K562 treated with DMSO at 1 percent for 48 hours (cell line): ENCODE data around the gene MED22. TPM values are rescaled to one million over a fixed set of nuclear protein-coding genes. Genes with fewer than 3 reads are reported as not detected.

Experiments used
- total RNA-seq: library from RNA; unstranded; fragments of 300-600 nt; gene quantifications from 2 replicates; pipeline ENCODE4 v1.2.3, GENCODE V29; 2022; ENCODE audit warnings: low replicate concordance; ENCODE audit errors: extremely low read depth

Gene MED22
- not detected in 2 replicates for total RNA-seq

DNA sequence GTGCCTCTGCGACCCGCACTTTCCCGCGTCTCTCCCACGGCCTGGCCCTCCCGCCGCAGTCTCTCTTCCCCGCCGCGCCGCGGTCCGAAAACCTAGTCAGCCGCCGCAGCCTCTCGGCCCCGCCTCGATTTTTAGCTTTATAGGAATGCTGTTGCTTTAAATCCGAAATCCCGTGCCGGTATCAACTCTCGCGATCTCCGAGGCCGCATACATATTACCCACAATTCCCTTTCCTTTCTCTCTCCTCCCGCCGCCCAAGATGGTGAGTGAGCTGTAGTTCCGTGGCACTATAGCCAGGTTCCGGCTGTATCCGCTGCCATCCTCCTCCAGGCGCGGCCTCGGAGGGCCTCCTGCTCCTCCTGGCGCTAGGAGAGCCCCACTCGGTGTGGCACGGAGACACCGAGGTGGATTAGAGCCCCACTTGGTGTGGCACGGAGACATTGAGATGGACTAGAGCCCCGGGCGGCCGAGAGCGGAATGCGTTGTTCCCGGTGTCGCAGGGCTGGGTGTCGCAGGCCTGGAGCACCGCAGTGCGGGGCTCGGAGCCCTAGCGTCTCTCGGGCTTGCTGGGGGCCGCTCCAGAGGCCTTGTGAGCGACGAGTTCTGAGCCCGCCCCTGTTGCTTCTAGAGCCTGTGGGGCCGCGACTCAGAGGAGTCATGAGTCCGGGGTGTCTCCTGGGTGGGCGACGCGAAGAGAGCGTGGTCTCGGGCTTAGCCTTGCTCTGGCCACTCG lies at the start of gene MED22, which contains the start of gene RPL7A:
Gene MED22 (minus strand): TSS at position 147 of the 733 bp plus-strand sequence. CDS start 1,469 bp downstream, outside the sequence.
Gene RPL7A (plus strand): TSS at position 234 of the 733 bp plus-strand sequence. CDS start 26 bp downstream, at position 260.

DNA sequence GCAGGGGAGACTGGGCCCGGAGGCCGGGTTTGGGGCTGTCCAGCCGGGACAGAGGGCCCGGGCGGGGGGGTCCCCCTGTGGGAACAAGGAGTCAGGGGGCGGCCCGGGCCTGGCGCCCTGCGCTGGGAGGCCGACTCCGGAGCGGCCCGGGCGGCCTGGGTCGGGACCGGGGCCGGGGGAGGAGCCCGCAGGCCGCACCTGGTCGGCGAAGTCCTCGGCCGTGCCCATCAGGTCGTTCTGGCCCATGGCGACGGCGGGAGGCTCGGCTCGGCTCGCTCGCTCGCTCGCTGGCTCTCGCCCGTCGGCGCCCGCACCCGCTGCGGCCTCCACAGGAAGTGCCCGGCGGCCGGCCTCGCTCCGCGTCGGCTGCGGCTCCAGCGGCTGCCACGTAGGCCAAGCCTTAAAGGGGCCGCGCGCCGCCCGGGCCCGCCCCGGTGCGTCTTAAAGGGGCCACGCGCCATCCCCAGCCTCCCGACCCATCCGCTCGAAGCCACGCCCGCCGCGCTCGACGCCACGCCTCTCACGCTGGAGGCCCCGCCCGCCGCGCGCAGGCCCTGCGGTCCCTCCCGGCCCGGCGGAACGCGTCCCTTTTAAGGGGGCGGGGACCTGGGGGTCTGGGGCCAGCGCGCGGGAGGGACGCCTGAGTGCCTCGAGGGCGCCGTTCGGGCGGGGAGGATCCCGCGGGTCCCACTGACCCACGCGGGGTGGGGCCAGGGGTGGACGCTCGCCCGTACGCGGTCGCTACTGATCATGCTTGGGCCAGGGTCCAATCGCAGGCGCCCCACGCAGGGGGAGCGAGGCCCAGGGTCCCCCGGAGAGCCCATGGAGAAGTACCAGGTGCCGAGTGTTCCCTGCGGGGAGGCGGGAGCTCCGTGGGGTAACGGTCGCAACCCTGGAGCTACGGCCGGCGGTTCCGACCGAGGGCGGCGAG lies 28.1 kb upstream of the MED22 start, which contains the start of the genes STKLD1 and SURF4:
Gene STKLD1 (plus strand): TSS at position 643 of the 931 bp plus-strand sequence. CDS start 108 bp downstream, at position 751.
Gene SURF4 (minus strand): TSS at position 337 of the 931 bp plus-strand sequence. CDS start 91 bp downstream, at position 246.

DNA sequence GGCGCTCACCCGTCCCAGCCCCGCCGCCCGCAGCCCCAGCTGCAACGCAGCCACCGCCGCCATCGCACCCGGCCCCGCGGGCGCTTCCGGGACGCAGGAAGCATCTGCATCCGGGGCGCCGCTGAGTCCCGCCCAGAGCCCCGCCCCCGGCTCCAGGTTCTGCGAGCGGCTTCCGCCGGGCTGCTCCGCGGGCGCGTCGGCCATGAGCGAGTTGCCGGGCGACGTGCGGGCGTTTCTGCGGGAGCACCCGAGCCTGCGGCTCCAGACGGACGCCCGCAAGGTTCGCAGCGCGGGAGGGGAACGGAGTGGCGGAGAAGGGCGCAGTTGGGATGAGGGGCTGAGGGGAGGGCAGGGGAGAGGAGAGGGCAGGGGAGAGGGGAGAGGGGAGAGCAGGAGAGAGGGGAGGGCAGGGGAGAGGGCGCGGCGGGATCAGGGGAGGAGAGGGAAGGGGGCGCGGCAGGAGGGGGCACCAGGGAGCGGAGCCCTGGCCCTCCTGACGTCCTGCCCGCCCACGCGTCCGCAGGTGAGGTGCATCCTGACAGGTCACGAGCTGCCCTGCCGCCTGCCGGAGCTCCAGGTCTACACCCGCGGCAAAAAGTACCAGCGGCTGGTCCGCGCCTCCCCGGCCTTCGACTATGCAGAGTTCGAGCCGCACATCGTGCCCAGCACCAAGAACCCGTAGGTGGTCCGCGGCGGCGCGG lies 8.6 kb upstream of the MED22 start, which contains the start of the genes SURF1 and SURF2:
Gene SURF1 (minus strand): TSS at position 97 of the 701 bp plus-strand sequence. CDS start 34 bp downstream, at position 63.
Gene SURF2 (plus strand): TSS at position 160 of the 701 bp plus-strand sequence. CDS start 43 bp downstream, at position 203.

DNA sequence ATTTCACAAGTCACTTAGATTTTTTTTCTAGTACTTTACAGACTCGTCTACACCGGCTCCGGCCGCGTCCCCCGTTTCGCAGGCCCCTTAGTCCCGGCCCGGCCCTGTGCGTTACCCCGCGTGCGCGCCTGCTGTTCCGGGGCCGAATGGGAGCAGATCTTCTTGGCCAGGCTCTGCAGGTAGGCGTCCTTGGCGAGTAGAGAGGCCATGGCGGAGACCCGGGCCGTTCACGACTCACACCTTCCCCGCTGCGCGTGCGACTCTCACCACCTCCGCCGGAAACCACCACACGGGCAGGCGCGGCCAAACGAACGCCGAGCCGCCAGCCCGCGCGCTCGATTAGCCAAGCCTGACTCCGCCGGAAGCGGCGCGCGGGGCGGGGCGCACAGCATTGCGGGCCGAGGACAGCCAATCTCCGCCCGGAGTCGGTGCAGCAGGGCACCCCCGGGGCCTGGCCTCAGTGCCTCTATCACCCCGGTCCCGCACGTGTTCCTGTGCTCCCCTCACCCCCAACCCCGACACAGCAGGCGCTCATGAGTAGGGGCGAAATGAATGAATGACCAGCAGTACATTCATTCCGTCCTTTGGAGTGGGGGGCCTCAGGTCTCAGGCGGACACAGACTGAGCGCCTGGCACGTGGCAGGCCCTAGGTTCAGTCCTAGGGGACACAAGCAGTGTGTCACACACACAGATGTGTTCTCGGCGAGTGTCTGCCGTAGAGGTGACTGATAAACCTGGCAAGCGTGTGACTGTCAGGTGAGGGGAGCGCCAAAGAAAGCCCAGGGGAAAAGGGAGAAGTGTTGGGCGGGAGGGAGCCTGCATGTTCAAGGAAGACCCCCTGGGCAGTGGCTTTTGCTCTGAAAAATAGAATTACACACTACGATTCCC lies 11.8 kb downstream of the MED22 start, which contains the start of gene SURF6:
Gene SURF6 (minus strand): TSS at position 265 of the 888 bp plus-strand sequence. CDS start 56 bp downstream, at position 209.

Other genes with a start within 250 kb of the MED22 start
- gene RALGDS, start 226.9 kb downstream of the MED22 start, total RNA-seq = not detected in 2 replicates
- gene GBGT1, start 184.2 kb downstream of the MED22 start, total RNA-seq = not detected in 2 replicates
- gene OBP2B, start 138.9 kb downstream of the MED22 start, total RNA-seq = not detected in 2 replicates
- gene ABO, start 72.9 kb downstream of the MED22 start, total RNA-seq = not detected in 2 replicates
- gene SURF6, start 11.9 kb downstream of the MED22 start, total RNA-seq = not detected in 2 replicates
- gene RPL7A, start 87 bp upstream of the MED22 start, total RNA-seq = 3,158 and 3,735 TPM in 2 replicates
- gene SURF1, start 8.4 kb upstream of the MED22 start, total RNA-seq = not detected in 2 replicates
- gene SURF2, start 8.4 kb upstream of the MED22 start, total RNA-seq = not detected in 2 replicates
- gene SURF4, start 27.9 kb upstream of the MED22 start, total RNA-seq = 175 TPM in 1 of 2 replicates, not detected in the other
- not detected in 2 replicates for gene STKLD1, start 28.2 kb upstream of the MED22 start, total RNA-seq
- not detected in 2 replicates for gene REXO4, start 69.9 kb upstream of the MED22 start, total RNA-seq
- gene ADAMTS13, start 74.2 kb upstream of the MED22 start, total RNA-seq = not detected in 2 replicates
- not detected in 2 replicates for gene CACFD1, start 111.8 kb upstream of the MED22 start, total RNA-seq
- gene SLC2A6, start 131.0 kb upstream of the MED22 start, total RNA-seq = not detected in 2 replicates
- gene MYMK, start 176.8 kb upstream of the MED22 start, total RNA-seq = not detected in 2 replicates
- not detected in 2 replicates for gene ADAMTSL2, start 186.6 kb upstream of the MED22 start, total RNA-seq